HCT116 (cell line): Measurements from ENCODE around the gene ALMS1.

ENCODE experiments used
- CTCF ChIP-seq, 3 experiments: fragments of 200-600 bp in 1 of 3; sonication (generic) in 1 of 3; IDR thresholded peaks in 2 of 3; conservative IDR thresholded peaks in 1 of 3; 2 replicates each; pipeline ENCODE4 v1.5.1; 2012 to 2017; ENCODE audit warnings: low read depth in 2 of 3, low read length in 2 of 3, antibody characterized with exemption in 1 of 3, borderline replicate concordance in 1 of 3, control low read depth in 1 of 3, mild to moderate bottlenecking in 1 of 3, mixed read lengths in 1 of 3, mixed run types in 1 of 3, moderate library complexity in 1 of 3; ENCODE audit not compliant: insufficient read depth in 1 of 3
- MAX ChIP-seq: IDR thresholded peaks from 2 replicates; pipeline ENCODE4 v1.6.1; 2012
- POLR2A ChIP-seq: IDR thresholded peaks from 2 replicates; pipeline ENCODE4 v1.7.0; 2011; ENCODE audit warnings: borderline replicate concordance; ENCODE audit not compliant: insufficient read depth, insufficient read length; ENCODE audit errors: extremely low read depth
- POLR2AphosphoS5 ChIP-seq: IDR thresholded peaks from 2 replicates; pipeline ENCODE4 v1.6.1; 2011; ENCODE audit warnings: mild to moderate bottlenecking, low read depth, low read length, moderate library complexity
- RAD21 ChIP-seq: IDR thresholded peaks from 2 replicates; pipeline ENCODE4 v1.6.1; 2012; ENCODE audit warnings: low read depth, mild to moderate bottlenecking
- REST ChIP-seq: IDR thresholded peaks from 2 replicates; pipeline ENCODE4 v1.6.1; 2012; ENCODE audit warnings: low read depth

GRCh38 chr2:73402386-73403103, 16.9 kb downstream of the ALMS1 start:
- no peak for TF ChIP-seq POLR2A
- TF ChIP-seq CTCF (IDR thresholded peaks at IDR 0.05 in 2 of 3, conservative IDR thresholded peaks at IDR 0.05 in 1 of 3; ENCODE audit: borderline replicate concordance in 1 of 3, insufficient read depth in 1 of 3, low read depth in 2 of 3, low read length in 2 of 3): no peak
- no peak for TF ChIP-seq POLR2AphosphoS5
- TF ChIP-seq MAX: no peak
- TF ChIP-seq REST: no peak
- TF ChIP-seq RAD21: no peak
